Keratinocyte (primary cell): Measurements from ENCODE around the gene BTBD8.

Source experiments
- EZH2 ChIP-seq: IDR thresholded peaks from one replicate; pipeline ENCODE4 v1.6.1; 2012; ENCODE audit warnings: inconsistent platforms, mild to moderate bottlenecking, low read length, moderate library complexity
- TF ChIP-seq, protein P1 (sequence below), 3 experiments: IDR thresholded peaks in 1 of 3; conservative IDR thresholded peaks in 1 of 3; optimal IDR thresholded peaks in 1 of 3; 2 replicates in 2 of 3; 3 replicates in 1 of 3; pipeline versions ENCODE3 to v1.5.1; 2011; ENCODE audit warnings: low read length in 3 of 3, mild to moderate bottlenecking in 3 of 3, moderate library complexity in 2 of 3, control low read depth in 1 of 3, inconsistent platforms in 1 of 3; ENCODE audit not compliant: insufficient read depth in 2 of 3; ENCODE audit errors: extremely low read depth in 1 of 3

DNA sequence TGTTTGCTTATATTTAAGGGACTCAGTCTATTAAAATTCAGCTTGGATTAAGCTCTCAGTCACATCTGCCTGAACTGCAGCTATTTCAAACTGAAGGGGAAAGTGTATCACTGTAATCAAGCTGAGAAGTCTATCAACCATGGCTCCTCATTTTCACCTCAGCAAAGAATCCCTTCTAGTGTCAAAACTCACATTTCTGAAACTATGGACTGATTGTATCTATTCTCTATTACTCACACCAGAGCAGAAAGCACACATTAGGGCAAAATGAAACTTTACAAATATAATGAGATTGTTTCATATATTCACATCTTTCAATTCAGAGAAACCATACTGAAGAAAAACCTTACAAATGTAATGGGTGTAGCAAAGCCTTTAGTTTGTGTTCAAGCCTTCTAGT lies 123.0 kb downstream of the BTBD8 start:
- TF ChIP-seq, protein P1, sequence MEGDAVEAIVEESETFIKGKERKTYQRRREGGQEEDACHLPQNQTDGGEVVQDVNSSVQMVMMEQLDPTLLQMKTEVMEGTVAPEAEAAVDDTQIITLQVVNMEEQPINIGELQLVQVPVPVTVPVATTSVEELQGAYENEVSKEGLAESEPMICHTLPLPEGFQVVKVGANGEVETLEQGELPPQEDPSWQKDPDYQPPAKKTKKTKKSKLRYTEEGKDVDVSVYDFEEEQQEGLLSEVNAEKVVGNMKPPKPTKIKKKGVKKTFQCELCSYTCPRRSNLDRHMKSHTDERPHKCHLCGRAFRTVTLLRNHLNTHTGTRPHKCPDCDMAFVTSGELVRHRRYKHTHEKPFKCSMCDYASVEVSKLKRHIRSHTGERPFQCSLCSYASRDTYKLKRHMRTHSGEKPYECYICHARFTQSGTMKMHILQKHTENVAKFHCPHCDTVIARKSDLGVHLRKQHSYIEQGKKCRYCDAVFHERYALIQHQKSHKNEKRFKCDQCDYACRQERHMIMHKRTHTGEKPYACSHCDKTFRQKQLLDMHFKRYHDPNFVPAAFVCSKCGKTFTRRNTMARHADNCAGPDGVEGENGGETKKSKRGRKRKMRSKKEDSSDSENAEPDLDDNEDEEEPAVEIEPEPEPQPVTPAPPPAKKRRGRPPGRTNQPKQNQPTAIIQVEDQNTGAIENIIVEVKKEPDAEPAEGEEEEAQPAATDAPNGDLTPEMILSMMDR (optimal IDR thresholded peaks at IDR 0.05 in 1 of 3, IDR thresholded peaks at IDR 0.05 in 1 of 3, conservative IDR thresholded peaks at IDR 0.05 in 1 of 3; ENCODE audit: extremely low read depth in 1 of 3, insufficient read depth in 2 of 3, low read length in 3 of 3): no peak
- no peak for TF ChIP-seq EZH2
